Right lobe of liver (tissue), 4 donors: ENCODE results near the gene APH1B.

Source experiments
- POLR2A ChIP-seq: fragments of 450-650 bp; IDR thresholded peaks from one replicate; pipeline ENCODE4 v1.6.1; 2017; ENCODE audit warnings: antibody characterized with exemption, mild to moderate bottlenecking
- TF ChIP-seq, protein P1 (sequence below), 4 donors: fragments of 200-600 bp in 3 of 4; fragments of 450-650 bp in 1 of 4; IDR thresholded peaks; one replicate each; pipeline versions ENCODE4 v1.5.1 to v1.8.0; 2016 to 2022; ENCODE audit warnings: antibody characterized with exemption in 4 of 4, mild to moderate bottlenecking in 2 of 4
- donor health status: DM: no; HTN: no; CAD: no.
- donor health status: DM: no; HTN: no; CAD: no.
- donor health status: DM: no; HTN: yes; CAD: no.

DNA sequence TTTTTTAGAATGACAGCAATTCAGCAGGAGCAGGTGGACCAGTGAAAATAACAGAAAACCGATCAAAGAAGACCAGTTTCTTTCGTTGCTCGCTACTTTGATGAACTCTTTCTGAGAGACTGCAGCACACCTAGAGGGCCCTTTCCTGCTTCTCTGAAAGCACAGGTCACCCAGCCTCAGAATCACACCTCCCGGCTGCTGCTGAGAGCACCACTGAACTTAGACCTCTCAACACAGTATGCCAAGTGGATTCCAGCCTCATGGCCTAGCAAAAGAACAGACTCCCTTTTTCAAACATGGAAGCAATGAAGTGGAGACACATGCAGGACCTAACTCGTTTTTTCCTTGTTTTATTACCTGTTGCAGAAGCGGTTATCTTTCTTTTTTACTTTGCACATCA lies 13.9 kb upstream of the APH1B start:
- TF ChIP-seq, protein P1, sequence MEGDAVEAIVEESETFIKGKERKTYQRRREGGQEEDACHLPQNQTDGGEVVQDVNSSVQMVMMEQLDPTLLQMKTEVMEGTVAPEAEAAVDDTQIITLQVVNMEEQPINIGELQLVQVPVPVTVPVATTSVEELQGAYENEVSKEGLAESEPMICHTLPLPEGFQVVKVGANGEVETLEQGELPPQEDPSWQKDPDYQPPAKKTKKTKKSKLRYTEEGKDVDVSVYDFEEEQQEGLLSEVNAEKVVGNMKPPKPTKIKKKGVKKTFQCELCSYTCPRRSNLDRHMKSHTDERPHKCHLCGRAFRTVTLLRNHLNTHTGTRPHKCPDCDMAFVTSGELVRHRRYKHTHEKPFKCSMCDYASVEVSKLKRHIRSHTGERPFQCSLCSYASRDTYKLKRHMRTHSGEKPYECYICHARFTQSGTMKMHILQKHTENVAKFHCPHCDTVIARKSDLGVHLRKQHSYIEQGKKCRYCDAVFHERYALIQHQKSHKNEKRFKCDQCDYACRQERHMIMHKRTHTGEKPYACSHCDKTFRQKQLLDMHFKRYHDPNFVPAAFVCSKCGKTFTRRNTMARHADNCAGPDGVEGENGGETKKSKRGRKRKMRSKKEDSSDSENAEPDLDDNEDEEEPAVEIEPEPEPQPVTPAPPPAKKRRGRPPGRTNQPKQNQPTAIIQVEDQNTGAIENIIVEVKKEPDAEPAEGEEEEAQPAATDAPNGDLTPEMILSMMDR (IDR thresholded peaks at IDR 0.05) = no peak
- TF ChIP-seq POLR2A = no peak
